ENCODE data around the gene DOCK3.

DNA sequence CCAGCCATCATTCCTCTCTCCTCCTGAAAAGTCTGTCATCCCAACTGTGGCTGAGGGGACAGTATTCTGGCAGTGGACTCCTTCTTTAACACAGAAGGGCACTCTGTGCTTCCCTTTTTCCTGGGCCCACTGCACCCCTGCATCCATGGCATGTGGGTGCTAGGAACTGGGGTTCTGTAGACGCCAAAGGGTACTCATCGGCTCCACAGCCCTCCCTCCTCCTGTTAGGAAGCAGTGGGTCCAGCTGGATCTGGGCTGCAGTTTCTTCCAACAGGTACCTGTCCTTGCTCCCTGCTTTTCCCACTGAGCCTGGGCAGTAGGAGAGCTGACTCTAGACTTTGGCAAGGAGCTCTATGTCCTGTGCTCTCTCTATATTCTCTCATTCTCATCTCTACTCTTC is 704.0 kb downstream of the DOCK3 start:
- TF ChIP-seq POLR2A (IDR thresholded peaks at IDR 0.05; ENCODE audit: low read length) = no peak
- TF ChIP-seq, protein P1, sequence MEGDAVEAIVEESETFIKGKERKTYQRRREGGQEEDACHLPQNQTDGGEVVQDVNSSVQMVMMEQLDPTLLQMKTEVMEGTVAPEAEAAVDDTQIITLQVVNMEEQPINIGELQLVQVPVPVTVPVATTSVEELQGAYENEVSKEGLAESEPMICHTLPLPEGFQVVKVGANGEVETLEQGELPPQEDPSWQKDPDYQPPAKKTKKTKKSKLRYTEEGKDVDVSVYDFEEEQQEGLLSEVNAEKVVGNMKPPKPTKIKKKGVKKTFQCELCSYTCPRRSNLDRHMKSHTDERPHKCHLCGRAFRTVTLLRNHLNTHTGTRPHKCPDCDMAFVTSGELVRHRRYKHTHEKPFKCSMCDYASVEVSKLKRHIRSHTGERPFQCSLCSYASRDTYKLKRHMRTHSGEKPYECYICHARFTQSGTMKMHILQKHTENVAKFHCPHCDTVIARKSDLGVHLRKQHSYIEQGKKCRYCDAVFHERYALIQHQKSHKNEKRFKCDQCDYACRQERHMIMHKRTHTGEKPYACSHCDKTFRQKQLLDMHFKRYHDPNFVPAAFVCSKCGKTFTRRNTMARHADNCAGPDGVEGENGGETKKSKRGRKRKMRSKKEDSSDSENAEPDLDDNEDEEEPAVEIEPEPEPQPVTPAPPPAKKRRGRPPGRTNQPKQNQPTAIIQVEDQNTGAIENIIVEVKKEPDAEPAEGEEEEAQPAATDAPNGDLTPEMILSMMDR (IDR thresholded peaks at IDR 0.05) = no peak
- TF ChIP-seq, protein P2, sequence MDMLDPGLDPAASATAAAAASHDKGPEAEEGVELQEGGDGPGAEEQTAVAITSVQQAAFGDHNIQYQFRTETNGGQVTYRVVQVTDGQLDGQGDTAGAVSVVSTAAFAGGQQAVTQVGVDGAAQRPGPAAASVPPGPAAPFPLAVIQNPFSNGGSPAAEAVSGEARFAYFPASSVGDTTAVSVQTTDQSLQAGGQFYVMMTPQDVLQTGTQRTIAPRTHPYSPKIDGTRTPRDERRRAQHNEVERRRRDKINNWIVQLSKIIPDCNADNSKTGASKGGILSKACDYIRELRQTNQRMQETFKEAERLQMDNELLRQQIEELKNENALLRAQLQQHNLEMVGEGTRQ (IDR thresholded peaks at IDR 0.05) = no peak
- no peak for TF ChIP-seq JUN (IDR thresholded peaks at IDR 0.05)
- no peak for TF ChIP-seq EHF (CRISPR knock-in tag; IDR thresholded peaks at IDR 0.05)
- no peak for TF ChIP-seq CHD2 (IDR thresholded peaks at IDR 0.05; ENCODE audit: low read length, partially characterized antibody)

Data from A549 (cell line).